Aorta (tissue), 5 donors: ENCODE results near the gene VCAN. TPM values are rescaled to one million over a fixed set of nuclear protein-coding genes. Genes with fewer than 3 reads are reported as not detected.

Source experiments
- ATAC-seq: fragments of 200-7000 bp; cut with Tn5 transposase; one replicate; pipeline ENCODE4 v1.9.1; 2022; ENCODE audit warnings: moderate library complexity; ENCODE audit not compliant: low FRiP score
- DNase-seq, 2 donors: peaks; one replicate each; pipeline ENCODE4 v3.0.0-alpha.2; 2020
- H3K27ac ChIP-seq, 2 donors: one replicate each; pipeline ENCODE4 v1.5.1; 2013; ENCODE audit warnings: low read length in 2 of 2, mild to moderate bottlenecking in 2 of 2, moderate library complexity in 2 of 2, control low read depth in 1 of 2, inconsistent platforms in 1 of 2, low read depth in 1 of 2
- H3K27me3 ChIP-seq, 2 donors: one replicate each; pipeline ENCODE4 v1.6.1; 2013; ENCODE audit warnings: control low read depth in 1 of 2, low read length in 1 of 2, mild to moderate bottlenecking in 1 of 2, moderate library complexity in 1 of 2; ENCODE audit not compliant: insufficient read depth in 2 of 2, control insufficient read depth in 1 of 2
- H3K36me3 ChIP-seq, 2 donors: one replicate each; pipeline ENCODE4 v1.6.1; 2013; ENCODE audit warnings: control low read depth in 1 of 2, low read length in 1 of 2, mild to moderate bottlenecking in 1 of 2; ENCODE audit not compliant: insufficient read depth in 2 of 2, control insufficient read depth in 1 of 2
- H3K4me1 ChIP-seq, 2 donors: one replicate each; pipeline ENCODE4 v1.6.1; 2013; ENCODE audit warnings: low read length in 2 of 2, control low read depth in 1 of 2, mild to moderate bottlenecking in 1 of 2, moderate library complexity in 1 of 2; ENCODE audit not compliant: insufficient read depth in 2 of 2, control insufficient read depth in 1 of 2
- H3K4me3 ChIP-seq, 2 donors: one replicate each; pipeline ENCODE4 v1.5.1; 2013; ENCODE audit warnings: low read length in 2 of 2, control low read depth in 1 of 2, mild to moderate bottlenecking in 1 of 2
- H3K9me3 ChIP-seq: one replicate; pipeline ENCODE4 v1.6.1; 2013; ENCODE audit warnings: mild to moderate bottlenecking, low read length; ENCODE audit not compliant: control insufficient read depth
- WGBS, 2 donors: extraction: QIAGEN DNeasy Blood & Tissue Kit; methylation state at CpG; one replicate each; pipeline ENCODE4 v1.1.7; 2013; 5-methylcytosine and 5-hydroxymethylcytosine counted together
- intact Hi-C, 2 donors: fragments of 100-400 bp; cut with DNase I; formaldehyde crosslinking; loops; one replicate each; pipeline versions ENCODE4 v1.14.2 to v1.15.0; 2022
- polyA plus RNA-seq, 2 donors: library from polyadenylated mRNA; stranded (reverse); fragments of 200-250 nt; gene quantifications; one replicate each; pipeline ENCODE4 v1.2.3, GENCODE V29; 2013
- total RNA-seq, 2 donors: library from RNA; stranded (reverse); fragmentation: NEBNext Ultra II Directional; extraction: Animal tissue kit (Norgen Biotek cat#: 25700); gene quantifications; one replicate each; pipeline ENCODE4 v1.2.1, GENCODE V29; 2021
- donor health status: healthy with polysubstance abuse.
- donor health status: Bipolar disorder and iron deficiency.
- donor health status: DM: no; HTN: no; CAD: no.
- donor health status: DM: no; HTN: no; CAD: no.
- donor health status: DM: yes; HTN: yes; CAD: no.

Gene VCAN
- total and polyA plus RNA-seq, 4 donors, result 21.5 to 849 (median 478) TPM

DNA sequence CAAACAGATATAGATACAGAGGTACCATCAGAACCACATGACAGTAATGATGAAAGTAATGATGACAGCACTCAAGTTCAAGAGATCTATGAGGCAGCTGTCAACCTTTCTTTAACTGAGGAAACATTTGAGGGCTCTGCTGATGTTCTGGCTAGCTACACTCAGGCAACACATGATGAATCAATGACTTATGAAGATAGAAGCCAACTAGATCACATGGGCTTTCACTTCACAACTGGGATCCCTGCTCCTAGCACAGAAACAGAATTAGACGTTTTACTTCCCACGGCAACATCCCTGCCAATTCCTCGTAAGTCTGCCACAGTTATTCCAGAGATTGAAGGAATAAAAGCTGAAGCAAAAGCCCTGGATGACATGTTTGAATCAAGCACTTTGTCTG is 69.2 kb downstream of the VCAN start:
- no peak overlapping the region for H3K4me3 ChIP-seq
- no peaks in the 10 kb centered on the region for H3K27me3 ChIP-seq
- H3K27ac ChIP-seq, result no peak overlapping the region
- DNase-seq (no peak), ATAC-seq (no peak)
- intact Hi-C loops, result no loop called here
- peaks cover 5 to 14% of the 10 kb centered on the region in 2 donors for H3K36me3 ChIP-seq
- no peaks in the 10 kb centered on the region for H3K9me3 ChIP-seq
- no peaks in the 10 kb centered on the region for H3K4me1 ChIP-seq
- WGBS, 2 donors, result 54 to 63% methylated on average over 3 of the region's 3 CpGs

DNA sequence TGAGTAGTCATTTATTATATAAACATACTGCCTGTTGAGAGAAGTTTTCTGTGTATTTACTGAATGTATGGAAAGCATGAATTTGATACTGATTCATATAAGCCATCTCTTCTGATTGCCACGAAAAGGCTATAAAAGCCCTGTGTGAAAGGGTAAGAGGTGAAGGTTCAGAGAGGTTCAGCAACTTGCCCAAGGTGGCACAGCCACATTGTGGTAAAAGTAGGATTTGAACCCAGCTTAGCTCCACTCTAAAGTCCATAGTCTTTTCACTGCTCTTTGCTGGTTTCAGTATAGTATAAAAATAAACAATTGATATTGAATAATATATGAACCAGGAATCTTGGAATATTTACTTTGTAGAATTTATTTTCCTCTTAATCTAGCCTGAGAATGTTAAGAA is 71.3 kb downstream of the VCAN start:
- Histone ChIP-seq H3K27me3 (no peaks in the 10 kb centered on the region), H3K36me3 (peaks cover 2 to 13% of the 10 kb centered on the region in 2 donors), H3K4me3 (no peak overlapping the region), H3K9me3 (no peaks in the 10 kb centered on the region), H3K4me1 (no peaks in the 10 kb centered on the region), H3K27ac (no peak overlapping the region)
- 77 to 80% methylated on average over 1 of the region's 1 CpG for WGBS, 2 donors
- DNase-seq, result no peak
- no peak for ATAC-seq
- intact Hi-C loops, result no loop called here

DNA sequence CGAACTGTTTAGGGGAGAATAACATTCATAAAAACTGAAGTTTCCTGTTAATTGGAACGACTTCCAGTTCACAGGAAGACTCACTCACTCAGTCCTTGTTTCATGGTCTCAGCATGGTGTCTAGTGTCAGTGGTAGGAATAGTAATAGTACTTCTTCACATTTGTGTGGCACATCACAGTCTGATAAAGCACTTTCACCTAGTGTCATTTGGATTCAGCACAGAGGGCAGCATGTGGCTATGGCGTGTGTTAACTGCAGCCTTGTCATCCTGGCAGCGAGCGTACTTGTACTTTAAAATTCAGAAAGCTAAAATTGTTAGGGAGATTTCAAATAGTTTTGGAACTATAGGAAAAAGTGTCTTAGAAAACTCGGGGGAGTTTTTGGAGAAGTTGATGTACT is 72.4 kb downstream of the VCAN start:
- intact Hi-C loops, result no loop called here
- 22 to 24% methylated on average over 6 of the region's 6 CpGs for WGBS, 2 donors
- Histone ChIP-seq H3K27ac (no peak overlapping the region), H3K4me1 (no peaks in the 10 kb centered on the region), H3K27me3 (no peaks in the 10 kb centered on the region), H3K36me3 (peaks cover 0 to 7% of the 10 kb centered on the region in 2 donors), H3K9me3 (no peaks in the 10 kb centered on the region), H3K4me3 (no peak overlapping the region)
- ATAC-seq (no peak), DNase-seq (no peak)

DNA sequence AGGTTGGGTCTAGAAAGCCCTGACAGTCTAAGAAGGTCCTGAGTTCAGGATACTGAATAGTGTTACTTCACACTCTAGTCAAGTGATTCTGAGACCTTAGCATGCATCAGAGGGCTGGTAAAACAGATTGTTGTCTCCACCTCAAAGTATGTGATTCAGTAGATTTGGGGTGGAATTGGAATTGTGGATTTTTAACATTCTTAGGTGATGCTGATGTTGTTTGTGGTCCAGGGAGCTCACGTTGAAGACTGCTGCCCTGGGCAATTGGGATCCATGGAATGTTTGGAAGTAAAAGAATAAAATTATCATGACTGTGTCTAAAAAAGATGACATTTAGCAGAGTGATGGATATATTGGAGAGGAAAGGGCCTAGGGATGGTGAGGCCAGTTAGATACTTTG is 75.6 kb downstream of the VCAN start:
- Histone ChIP-seq H3K36me3 (peaks cover 0 to 2% of the 10 kb centered on the region in 2 donors), H3K9me3 (no peaks in the 10 kb centered on the region), H3K27ac (peak overlapping the region in 1 of 2 donors; percentile 62), H3K4me3 (no peak overlapping the region), H3K27me3 (no peaks in the 10 kb centered on the region), H3K4me1 (no peaks in the 10 kb centered on the region)
- ATAC-seq (no peak), DNase-seq (no peak)
- WGBS, 2 donors, result 41 to 50% methylated on average over 1 of the region's 1 CpG
- intact Hi-C loops, result no loop called here

DNA sequence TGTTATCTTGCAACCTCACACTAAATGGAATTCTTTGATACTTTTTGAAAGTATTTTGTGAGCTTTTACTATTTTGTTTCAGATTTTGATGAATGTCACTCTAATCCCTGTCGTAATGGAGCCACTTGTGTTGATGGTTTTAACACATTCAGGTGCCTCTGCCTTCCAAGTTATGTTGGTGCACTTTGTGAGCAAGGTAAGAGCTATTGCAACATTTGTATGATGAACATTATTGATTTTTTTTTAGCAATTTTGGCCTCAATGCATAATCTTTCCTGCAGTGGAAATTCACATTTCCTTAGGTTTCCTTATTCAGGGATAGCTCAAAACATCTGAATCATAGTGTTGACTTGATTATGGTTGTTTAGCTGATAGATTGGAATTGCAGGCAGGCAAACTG is 76.3 kb downstream of the VCAN start:
- ATAC-seq (no peak), DNase-seq (no peak)
- intact Hi-C loops, result no loop called here
- Histone ChIP-seq H3K4me3 (no peak overlapping the region), H3K27ac (no peak overlapping the region), H3K27me3 (no peaks in the 10 kb centered on the region), H3K36me3 (peaks cover 0 to 2% of the 10 kb centered on the region in 2 donors), H3K4me1 (no peaks in the 10 kb centered on the region), H3K9me3 (no peaks in the 10 kb centered on the region)
- WGBS, 2 donors, result 76 to 79% methylated on average over 1 of the region's 1 CpG

DNA sequence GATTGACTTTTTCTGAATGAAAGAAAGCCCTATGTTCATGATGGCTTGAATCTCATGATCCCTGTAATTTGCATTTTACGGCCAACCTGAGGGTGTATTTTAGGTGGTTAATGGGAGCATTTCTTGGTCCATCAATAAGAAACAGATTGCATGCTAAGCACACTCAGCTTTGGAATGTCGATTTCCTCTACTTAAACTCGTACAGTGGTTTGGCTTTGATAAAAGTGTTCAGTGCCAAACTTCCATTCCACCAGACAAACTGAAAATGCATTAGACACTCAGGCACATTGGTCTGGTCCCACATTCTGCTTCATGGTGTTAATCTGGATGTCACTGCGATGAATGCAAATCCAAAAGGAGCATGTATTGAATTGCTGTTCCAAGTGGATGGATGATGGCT is 77.0 kb downstream of the VCAN start:
- intact Hi-C loops, result no loop called here
- ATAC-seq (no peak), DNase-seq (no peak)
- WGBS, 2 donors, result 40 to 42% methylated on average over 4 of the region's 4 CpGs
- H3K36me3 ChIP-seq, result peaks cover 0 to 2% of the 10 kb centered on the region in 2 donors
- H3K27me3 ChIP-seq, result no peaks in the 10 kb centered on the region
- H3K9me3 ChIP-seq, result no peaks in the 10 kb centered on the region
- no peaks in the 10 kb centered on the region for H3K4me1 ChIP-seq
- H3K27ac ChIP-seq, result peak overlapping the region in 1 of 2 donors; percentile 11
- H3K4me3 ChIP-seq, result no peak overlapping the region

DNA sequence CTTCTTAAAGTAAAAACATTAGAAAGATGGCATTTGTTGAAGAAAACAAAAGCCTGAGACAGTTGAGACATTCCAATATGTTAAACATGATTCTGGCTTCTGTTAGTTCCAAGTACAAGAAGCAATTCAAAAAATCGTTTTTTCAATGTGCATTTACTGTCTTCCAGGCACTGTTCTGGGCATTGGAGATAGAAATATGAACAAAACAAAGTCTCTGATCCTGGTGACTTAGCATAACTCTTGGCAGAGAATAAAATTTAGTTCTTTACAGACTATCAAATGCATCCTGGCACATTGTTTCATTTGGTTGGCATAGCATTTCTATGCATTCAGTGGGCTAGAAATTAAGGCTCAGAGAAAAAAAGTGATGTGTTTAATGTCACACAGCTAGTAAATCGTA is 77.5 kb downstream of the VCAN start:
- intact Hi-C loops, result no loop called here
- H3K27ac ChIP-seq, result no peak overlapping the region
- no peak overlapping the region for H3K4me3 ChIP-seq
- H3K9me3 ChIP-seq, result no peaks in the 10 kb centered on the region
- ATAC-seq (no peak), DNase-seq (no peak)
- H3K36me3 ChIP-seq, result peaks cover 0 to 2% of the 10 kb centered on the region in 2 donors
- WGBS, 2 donors, result 42 to 43% methylated on average over 2 of the region's 2 CpGs
- no peaks in the 10 kb centered on the region for H3K4me1 ChIP-seq
- H3K27me3 ChIP-seq, result no peaks in the 10 kb centered on the region

DNA sequence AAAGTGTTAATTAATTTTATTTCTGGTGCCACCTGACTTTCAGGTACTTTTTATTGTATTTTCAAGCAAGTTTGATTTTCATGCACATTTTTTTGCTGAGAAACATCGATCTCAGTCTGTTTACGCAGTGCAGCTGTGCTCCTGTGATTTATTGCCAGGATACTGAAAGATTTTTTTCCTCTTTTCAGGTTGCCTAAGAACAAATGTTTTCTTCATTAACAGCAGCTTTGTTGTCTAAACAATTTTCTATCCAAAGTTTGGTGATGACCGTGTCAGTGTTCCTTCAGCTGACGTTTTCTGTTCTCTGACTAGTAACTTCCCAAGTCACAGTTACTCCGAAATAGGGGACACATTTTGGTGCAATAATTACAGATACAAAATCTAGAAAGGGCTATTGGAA is 78.1 kb downstream of the VCAN start:
- ATAC-seq, result no peak
- Histone ChIP-seq H3K36me3 (peaks cover 0 to 2% of the 10 kb centered on the region in 2 donors), H3K4me1 (no peaks in the 10 kb centered on the region), H3K9me3 (no peaks in the 10 kb centered on the region), H3K4me3 (no peak overlapping the region), H3K27me3 (no peaks in the 10 kb centered on the region), H3K27ac (no peak overlapping the region)
- intact Hi-C loops, result no loop called here
- WGBS, 2 donors, result 57 to 58% methylated on average over 5 of the region's 5 CpGs
- DNase-seq, result no peak

DNA sequence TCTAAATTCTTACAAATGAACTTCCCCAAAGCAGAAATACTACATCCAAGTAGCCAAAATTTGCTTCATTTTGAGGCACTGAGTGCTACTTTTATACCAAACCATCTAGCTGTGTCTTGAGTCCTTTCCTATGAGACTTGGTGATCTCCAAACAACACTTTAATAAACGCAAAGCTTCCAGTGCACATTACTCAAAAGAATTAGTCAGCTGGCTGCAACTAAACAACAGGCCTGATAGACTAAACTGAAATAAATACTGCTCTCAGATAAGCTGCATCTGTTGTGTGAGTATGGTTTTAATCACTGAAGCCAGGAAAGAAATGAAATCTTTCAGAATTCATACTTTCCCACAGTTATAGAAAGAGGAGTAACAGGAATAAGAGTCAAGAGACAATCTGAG is 80.3 kb downstream of the VCAN start:
- 3 to 6% methylated on average over 1 of the region's 1 CpG for WGBS, 2 donors
- ATAC-seq (peak; percentile 75), DNase-seq (no peak)
- Histone ChIP-seq H3K9me3 (no peaks in the 10 kb centered on the region), H3K4me1 (peaks cover 0 to 6% of the 10 kb centered on the region in 2 donors), H3K4me3 (no peak overlapping the region), H3K36me3 (no peaks in the 10 kb centered on the region), H3K27ac (peak overlapping the region in 1 of 2 donors; percentile 76), H3K27me3 (no peaks in the 10 kb centered on the region)
- intact Hi-C loops, result no loop called here
